ENCODE results near the gene PHACTR2.

Gene PHACTR2

DNA sequence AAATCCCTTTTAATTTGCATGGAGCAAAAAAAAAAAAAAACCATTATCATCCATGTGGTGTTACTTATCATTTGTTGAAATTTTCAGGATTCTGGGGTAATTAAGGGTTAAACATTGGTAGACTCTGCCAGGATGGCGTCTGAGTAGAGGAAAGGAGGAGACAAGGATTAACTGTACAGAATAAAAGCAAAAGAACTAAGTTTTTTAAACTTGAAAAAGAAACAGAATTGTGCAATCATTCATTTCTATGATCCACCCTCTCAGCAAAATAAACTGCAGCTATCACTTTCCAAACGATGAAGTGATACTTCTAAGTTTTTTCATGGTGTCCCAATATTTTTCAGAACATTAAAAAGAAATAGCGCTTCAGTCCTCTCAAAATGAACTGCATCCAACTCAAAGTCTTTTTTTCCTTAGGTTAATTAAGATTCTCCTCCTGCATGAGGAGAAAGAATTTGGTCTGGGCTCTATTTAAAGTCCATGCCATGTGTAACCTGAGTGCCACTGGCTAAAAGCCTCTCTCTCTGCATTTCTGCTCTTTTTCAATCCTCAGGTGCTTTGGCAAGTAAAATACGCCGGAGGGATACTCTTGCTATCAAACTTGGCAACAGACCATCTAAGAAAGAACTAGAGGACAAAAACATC is 95.9 kb downstream of the PHACTR2 start:
- no peak for TF ChIP-seq EZH2 (optimal IDR thresholded peaks at IDR 0.05; ENCODE audit: low read depth, low read length)
- no peak for TF ChIP-seq EZH2phosphoT487 (IDR thresholded peaks at IDR 0.05; ENCODE audit: low read length)
- TF ChIP-seq, protein P1, sequence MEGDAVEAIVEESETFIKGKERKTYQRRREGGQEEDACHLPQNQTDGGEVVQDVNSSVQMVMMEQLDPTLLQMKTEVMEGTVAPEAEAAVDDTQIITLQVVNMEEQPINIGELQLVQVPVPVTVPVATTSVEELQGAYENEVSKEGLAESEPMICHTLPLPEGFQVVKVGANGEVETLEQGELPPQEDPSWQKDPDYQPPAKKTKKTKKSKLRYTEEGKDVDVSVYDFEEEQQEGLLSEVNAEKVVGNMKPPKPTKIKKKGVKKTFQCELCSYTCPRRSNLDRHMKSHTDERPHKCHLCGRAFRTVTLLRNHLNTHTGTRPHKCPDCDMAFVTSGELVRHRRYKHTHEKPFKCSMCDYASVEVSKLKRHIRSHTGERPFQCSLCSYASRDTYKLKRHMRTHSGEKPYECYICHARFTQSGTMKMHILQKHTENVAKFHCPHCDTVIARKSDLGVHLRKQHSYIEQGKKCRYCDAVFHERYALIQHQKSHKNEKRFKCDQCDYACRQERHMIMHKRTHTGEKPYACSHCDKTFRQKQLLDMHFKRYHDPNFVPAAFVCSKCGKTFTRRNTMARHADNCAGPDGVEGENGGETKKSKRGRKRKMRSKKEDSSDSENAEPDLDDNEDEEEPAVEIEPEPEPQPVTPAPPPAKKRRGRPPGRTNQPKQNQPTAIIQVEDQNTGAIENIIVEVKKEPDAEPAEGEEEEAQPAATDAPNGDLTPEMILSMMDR (IDR thresholded peaks at IDR 0.05; ENCODE audit: low read length): no peak
- no peaks in the 10 kb centered on the region for H3K9me2 ChIP-seq (replicated peaks; ENCODE audit: insufficient read depth, low read length)
- no peak overlapping the region for H3K27ac ChIP-seq (ENCODE audit: low read length)
- no peaks in the 10 kb centered on the region for H3K27me3 ChIP-seq (replicated peaks; ENCODE audit: insufficient read depth, low read length)
- no peak overlapping the region for H3K9ac ChIP-seq (ENCODE audit: low read length)
- no peak overlapping the region for H3K4me3 ChIP-seq (ENCODE audit: low read length)
- no peaks in the 10 kb centered on the region for H3K9me3 ChIP-seq (replicated peaks; ENCODE audit: insufficient read depth, low read length)
- no peaks in the 10 kb centered on the region for H4K20me1 ChIP-seq (ENCODE audit: insufficient read depth, low read length)
- no peaks in the 10 kb centered on the region for H3F3A ChIP-seq (ENCODE audit: insufficient read depth, low read length)
- no peak overlapping the region for H3K4me2 ChIP-seq (ENCODE audit: low read depth, low read length)
- H3K36me3 ChIP-seq (replicated peaks; ENCODE audit: insufficient read depth, low read length): no peaks in the 10 kb centered on the region
- H2AFZ ChIP-seq (ENCODE audit: low read length): no peak overlapping the region
- H3K4me1 ChIP-seq (ENCODE audit: low read length): no peaks in the 10 kb centered on the region
- no peak for DNase-seq
- no peaks in the 10 kb centered on the region for H3K79me2 ChIP-seq (ENCODE audit: low read length)

- TF ChIP-seq, protein P1 (IDR thresholded peaks at IDR 0.05; ENCODE audit: low read length): no peak
- TF ChIP-seq EZH2 (optimal IDR thresholded peaks at IDR 0.05; ENCODE audit: low read depth, low read length) (no peak), EZH2phosphoT487 (IDR thresholded peaks at IDR 0.05; ENCODE audit: low read length) (no peak)
- Histone ChIP-seq H3K4me1 (ENCODE audit: low read length) (no peaks in the 10 kb centered on the region), H3K4me3 (ENCODE audit: low read length) (no peak overlapping the region), H3K27ac (ENCODE audit: low read length) (no peak overlapping the region), H3K27me3 (replicated peaks; ENCODE audit: insufficient read depth, low read length) (no peaks in the 10 kb centered on the region), H4K20me1 (ENCODE audit: insufficient read depth, low read length) (no peaks in the 10 kb centered on the region), H3K79me2 (ENCODE audit: low read length) (no peaks in the 10 kb centered on the region), H3K4me2 (ENCODE audit: low read depth, low read length) (no peak overlapping the region), H3K36me3 (replicated peaks; ENCODE audit: insufficient read depth, low read length) (no peaks in the 10 kb centered on the region), H3K9ac (ENCODE audit: low read length) (no peak overlapping the region), H3K9me3 (replicated peaks; ENCODE audit: insufficient read depth, low read length) (no peaks in the 10 kb centered on the region), H3K9me2 (replicated peaks; ENCODE audit: insufficient read depth, low read length) (no peaks in the 10 kb centered on the region), H2AFZ (ENCODE audit: low read length) (no peak overlapping the region), H3F3A (ENCODE audit: insufficient read depth, low read length) (no peaks in the 10 kb centered on the region)
- no peak for DNase-seq
These were observed 96.6 kb downstream of the PHACTR2 start for GRCh38 chr6:143774347-143774746.

GRCh38 chr6:143775336-143775735 is 97.6 kb downstream of the PHACTR2 start:
- Histone ChIP-seq H3K4me2 (ENCODE audit: low read depth, low read length) (no peak overlapping the region), H3K4me3 (ENCODE audit: low read length) (no peak overlapping the region), H3F3A (ENCODE audit: insufficient read depth, low read length) (no peaks in the 10 kb centered on the region), H3K79me2 (ENCODE audit: low read length) (no peaks in the 10 kb centered on the region), H3K9me2 (replicated peaks; ENCODE audit: insufficient read depth, low read length) (no peaks in the 10 kb centered on the region), H4K20me1 (ENCODE audit: insufficient read depth, low read length) (no peaks in the 10 kb centered on the region), H3K36me3 (replicated peaks; ENCODE audit: insufficient read depth, low read length) (no peaks in the 10 kb centered on the region), H3K4me1 (ENCODE audit: low read length) (no peaks in the 10 kb centered on the region), H3K27ac (ENCODE audit: low read length) (no peak overlapping the region), H3K9me3 (replicated peaks; ENCODE audit: insufficient read depth, low read length) (no peaks in the 10 kb centered on the region), H3K9ac (ENCODE audit: low read length) (no peak overlapping the region), H2AFZ (ENCODE audit: low read length) (no peak overlapping the region), H3K27me3 (replicated peaks; ENCODE audit: insufficient read depth, low read length) (no peaks in the 10 kb centered on the region)
- TF ChIP-seq EZH2phosphoT487 (IDR thresholded peaks at IDR 0.05; ENCODE audit: low read length) (no peak), EZH2 (optimal IDR thresholded peaks at IDR 0.05; ENCODE audit: low read depth, low read length) (no peak)
- TF ChIP-seq, protein P1 (IDR thresholded peaks at IDR 0.05; ENCODE audit: low read length): no peak
- DNase-seq: no peak

Measured in MM.1S (cell line).